ENCODE results near the gene ABCC1.
"Not testable (repeated sequence)": the region's sequence is repeated elsewhere in the genome, so short reads cannot be mapped to it uniquely, and the experiment has no call there.

The ABCC1 gene

GRCh38 chr16:15967655-15968315 lies 18.4 kb downstream of the ABCC1 start:
- no peak for DNase-seq

GRCh38 chr16:15970202-15970601 lies 20.8 kb downstream of the ABCC1 start:
- DNase-seq: no peak

- DNase-seq: no peak
Observed at GRCh38 chr16:15970743-15971439, 21.5 kb downstream of the ABCC1 start.

- no peak for DNase-seq
Observed at GRCh38 chr16:15971440-15971815, 22.0 kb downstream of the ABCC1 start.

GRCh38 chr16:15972046-15972868 lies 22.8 kb downstream of the ABCC1 start:
- no peak for DNase-seq

GRCh38 chr16:15973421-15973820 lies 24.0 kb downstream of the ABCC1 start:
- DNase-seq: no peak

- no peak for DNase-seq
Observed at GRCh38 chr16:15974057-15974456, 24.6 kb downstream of the ABCC1 start.

- no peak for DNase-seq
Observed at GRCh38 chr16:15975172-15975571, 25.8 kb downstream of the ABCC1 start.

- DNase-seq: no peak
Observed at GRCh38 chr16:15976225-15976812, 26.9 kb downstream of the ABCC1 start.

- DNase-seq: no peak
Observed at GRCh38 chr16:15976929-15977637, 27.7 kb downstream of the ABCC1 start.

- DNase-seq: no peak
Observed at GRCh38 chr16:15979801-15980200, 30.4 kb downstream of the ABCC1 start.

- DNase-seq: no peak
Observed at GRCh38 chr16:15980329-15980728, 30.9 kb downstream of the ABCC1 start.

- DNase-seq: no peak
Observed at GRCh38 chr16:15981382-15981781, 32.0 kb downstream of the ABCC1 start.

- not testable (repeated sequence) for DNase-seq
Observed at GRCh38 chr16:15982194-15982915, 32.9 kb downstream of the ABCC1 start.

GRCh38 chr16:15983898-15984297 lies 34.5 kb downstream of the ABCC1 start:
- DNase-seq: no peak

- no peak for DNase-seq
Observed at GRCh38 chr16:15985144-15985543, 35.7 kb downstream of the ABCC1 start.

- no peak for DNase-seq
Observed at GRCh38 chr16:15986261-15986660, 36.8 kb downstream of the ABCC1 start.

- DNase-seq: no peak
Observed at GRCh38 chr16:15988268-15989013, 39.0 kb downstream of the ABCC1 start.

GRCh38 chr16:15990902-15991301 lies 41.5 kb downstream of the ABCC1 start:
- no peak for DNase-seq

- DNase-seq: no peak
Observed at GRCh38 chr16:15993128-15993527, 43.7 kb downstream of the ABCC1 start.

GRCh38 chr16:15993541-15993940 lies 44.1 kb downstream of the ABCC1 start:
- no peak for DNase-seq

Data from NCI-H345 (cell line).